Measurements from ENCODE around the gene CLSTN2. TPM values are rescaled to one million over a fixed set of nuclear protein-coding genes. Genes with fewer than 3 reads are reported as not detected.

CLSTN2 gene
- total and polyA plus RNA-seq, 2 of the 13 experiments (the other 11 are each of a cell fraction or from before 2014, with no cell fraction given), result not detected

DNA sequence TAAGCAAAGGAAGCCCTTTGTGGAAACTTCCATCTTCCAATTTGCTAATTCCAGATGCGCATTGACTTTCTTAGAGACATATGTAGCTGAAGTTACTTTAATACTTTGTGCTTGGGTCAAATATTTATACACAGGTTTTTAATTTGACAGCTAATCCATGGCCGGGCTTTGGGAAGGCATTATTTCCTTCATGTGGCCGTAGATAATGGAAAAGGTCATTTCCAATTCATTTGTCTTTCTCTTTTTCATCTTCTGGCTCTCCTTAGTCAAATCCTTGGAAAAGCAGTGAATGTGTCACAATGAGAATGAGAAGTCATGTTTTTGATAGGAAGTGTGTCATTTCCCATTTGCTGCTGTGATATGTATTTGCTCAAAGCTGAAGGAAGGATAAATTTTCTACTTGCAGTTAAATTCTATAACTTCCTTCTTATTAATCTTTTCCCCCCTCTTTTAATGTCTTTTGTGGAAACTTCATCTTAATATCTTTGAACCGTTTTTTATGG, 323.3 kb downstream of the CLSTN2 start (continued):
- TF ChIP-seq MXI1 (IDR thresholded peaks at IDR 0.05; ENCODE audit: borderline replicate concordance, low read depth, low read length), result no peak
- TF ChIP-seq ZSCAN29 (CRISPR knock-in tag; conservative IDR thresholded peaks at IDR 0.05), result no peak
- TF ChIP-seq NBN (conservative IDR thresholded peaks at IDR 0.05), result no peak
- no peak for TF ChIP-seq ZNF556 (CRISPR knock-in tag; IDR thresholded peaks at IDR 0.05; ENCODE audit: borderline replicate concordance)
- TF ChIP-seq GATA4 (IDR thresholded peaks at IDR 0.05; ENCODE audit: borderline replicate concordance, low read depth), result no peak
- TF ChIP-seq RXRB (CRISPR knock-in tag; IDR thresholded peaks at IDR 0.05; ENCODE audit: borderline replicate concordance), result no peak
- no peak for TF ChIP-seq BORCS8-MEF2B (CRISPR knock-in tag; IDR thresholded peaks at IDR 0.05)
- TF ChIP-seq ZSCAN21 (CRISPR knock-in tag; IDR thresholded peaks at IDR 0.05; ENCODE audit: borderline replicate concordance), result no peak
- no peak for TF ChIP-seq ZNF501 (CRISPR knock-in tag; IDR thresholded peaks at IDR 0.05)
- TF ChIP-seq DNMT1 (CRISPR knock-in tag; IDR thresholded peaks at IDR 0.05), result no peak
- TF ChIP-seq, protein P1, sequence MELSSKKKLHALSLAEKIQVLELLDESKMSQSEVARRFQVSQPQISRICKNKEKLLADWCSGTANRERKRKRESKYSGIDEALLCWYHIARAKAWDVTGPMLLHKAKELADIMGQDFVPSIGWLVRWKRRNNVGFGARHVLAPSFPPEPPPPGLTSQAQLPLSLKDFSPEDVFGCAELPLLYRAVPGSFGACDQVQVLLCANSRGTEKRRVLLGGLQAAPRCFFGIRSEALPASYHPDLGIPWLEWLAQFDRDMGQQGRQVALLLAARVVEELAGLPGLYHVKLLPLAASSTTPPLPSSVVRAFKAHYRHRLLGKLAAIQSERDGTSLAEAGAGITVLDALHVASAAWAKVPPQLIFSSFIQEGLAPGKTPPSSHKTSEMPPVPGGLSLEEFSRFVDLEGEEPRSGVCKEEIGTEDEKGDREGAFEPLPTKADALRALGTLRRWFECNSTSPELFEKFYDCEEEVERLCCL (CRISPR knock-in tag; IDR thresholded peaks at IDR 0.05; ENCODE audit: borderline replicate concordance), result no peak

DNA sequence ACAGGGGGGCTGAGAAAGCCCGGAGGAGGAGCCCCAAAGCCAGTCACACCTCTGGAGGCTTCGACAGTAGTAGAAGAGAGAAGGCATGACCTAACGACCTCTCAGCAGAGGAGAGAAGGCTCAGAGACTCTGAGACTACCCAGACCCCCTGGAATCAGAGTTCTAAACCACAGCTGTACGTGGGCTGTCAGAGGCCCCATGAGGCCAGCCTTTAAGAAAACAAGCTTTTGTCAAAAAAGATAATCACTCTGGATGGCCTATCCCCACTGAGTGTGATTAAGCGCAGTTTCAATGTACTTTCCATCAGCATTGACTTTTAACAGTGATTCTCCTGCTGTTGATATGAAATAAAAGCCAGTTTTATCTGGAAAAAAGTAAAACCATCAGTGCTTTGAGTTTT, 330.3 kb downstream of the CLSTN2 start:
- no peak for FAIRE-seq
- Histone ChIP-seq H2AFZ (ENCODE audit: low read length) (no peak overlapping the region), H3K4me1 (ENCODE audit: insufficient read depth, low read length) (no peaks in the 10 kb centered on the region), H3K27ac (ENCODE audit: extremely low read length, insufficient read depth, low read length) (no peak overlapping the region), H4K20me1 (ENCODE audit: insufficient read depth, low read length) (no peaks in the 10 kb centered on the region), H3K36me3 (replicated peaks in 1 of 2; ENCODE audit: control insufficient read depth in 1 of 2, insufficient read depth in 2 of 2, low read length in 2 of 2) (no peaks in the 10 kb centered on the region), H3K4me3 (replicated peaks in 1 of 3; ENCODE audit: insufficient read depth in 1 of 3, low read depth in 2 of 3, low read length in 3 of 3) (no peak overlapping the region), H3K27me3 (ENCODE audit: control insufficient read depth in 1 of 2, insufficient read depth in 2 of 2, low read length in 2 of 2) (no peaks in the 10 kb centered on the region), H3K9ac (ENCODE audit: insufficient read depth, low read depth, low read length) (no peak overlapping the region), H3K9me3 (ENCODE audit: low read length) (no peaks in the 10 kb centered on the region), H3K4me2 (ENCODE audit: low read depth, low read length) (no peak overlapping the region), H3K79me2 (ENCODE audit: insufficient read depth, low read length) (no peaks in the 10 kb centered on the region)
- CTCF ChIA-PET (ENCODE audit: low intra/inter-chr PET ratio, low total read pairs), result no interaction called here
- no peak for ATAC-seq
- intact Hi-C loops (cut with micrococcal nuclease; ENCODE audit: unreplicated experiment), result no loop called here
- WGBS (ENCODE audit: low lambda C conversion rate), result 0% methylated on average over 5 of the region's 5 CpGs
- TF ChIP-seq, protein P2, sequence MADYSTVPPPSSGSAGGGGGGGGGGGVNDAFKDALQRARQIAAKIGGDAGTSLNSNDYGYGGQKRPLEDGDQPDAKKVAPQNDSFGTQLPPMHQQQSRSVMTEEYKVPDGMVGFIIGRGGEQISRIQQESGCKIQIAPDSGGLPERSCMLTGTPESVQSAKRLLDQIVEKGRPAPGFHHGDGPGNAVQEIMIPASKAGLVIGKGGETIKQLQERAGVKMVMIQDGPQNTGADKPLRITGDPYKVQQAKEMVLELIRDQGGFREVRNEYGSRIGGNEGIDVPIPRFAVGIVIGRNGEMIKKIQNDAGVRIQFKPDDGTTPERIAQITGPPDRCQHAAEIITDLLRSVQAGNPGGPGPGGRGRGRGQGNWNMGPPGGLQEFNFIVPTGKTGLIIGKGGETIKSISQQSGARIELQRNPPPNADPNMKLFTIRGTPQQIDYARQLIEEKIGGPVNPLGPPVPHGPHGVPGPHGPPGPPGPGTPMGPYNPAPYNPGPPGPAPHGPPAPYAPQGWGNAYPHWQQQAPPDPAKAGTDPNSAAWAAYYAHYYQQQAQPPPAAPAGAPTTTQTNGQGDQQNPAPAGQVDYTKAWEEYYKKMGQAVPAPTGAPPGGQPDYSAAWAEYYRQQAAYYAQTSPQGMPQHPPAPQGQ (CRISPR knock-in tag; IDR thresholded peaks at IDR 0.05; ENCODE audit: borderline replicate concordance), result no peak
- no peak for TF ChIP-seq RAD21 (CRISPR knock-in tag; IDR thresholded peaks at IDR 0.05)
- TF ChIP-seq, protein P3, sequence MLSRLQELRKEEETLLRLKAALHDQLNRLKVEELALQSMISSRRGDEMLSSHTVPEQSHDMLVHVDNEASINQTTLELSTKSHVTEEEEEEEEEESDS (CRISPR knock-in tag; IDR thresholded peaks at IDR 0.05; ENCODE audit: borderline replicate concordance), result no peak
- no TSS peak for BruUV-seq (replicated peaks)
- no peak for DNase-seq (ENCODE audit: low spot score)
- POLR2A ChIA-PET, result no interaction called here
- in situ Hi-C loops (cut with HindIII; ENCODE audit: extremely low pct_ligation_motif_present, low pct_unique_long_range_greater_than_20kb), result no loop called here
